ENCODE data around the gene NUP54. TPM values are rescaled to one million over a fixed set of nuclear protein-coding genes. Genes with fewer than 3 reads are reported as not detected.

The NUP54 gene
- total RNA-seq = 10 to 100 TPM; 32.2 to 58.0 (median 40.8) TPM

GRCh38 chr4:76148142-76148865 lies at the start of gene NUP54:
Gene NUP54, minus strand, starts transcription at chr4:76148397. Its CDS starts 23 bp downstream, at chr4:76148374.
- no peaks in the 10 kb centered on the region for H3K27me3 ChIP-seq
- TF ChIP-seq CTCF (IDR thresholded peaks at IDR 0.05) (peak in 1 of 4 experiments; percentile 5), EP300 (IDR thresholded peaks at IDR 0.05) (no peak), POLR2A (IDR thresholded peaks at IDR 0.05) (peak; percentile 52 to 69), POLR2AphosphoS5 (IDR thresholded peaks at IDR 0.05) (peak; percentile 93)
- H3K4me1 ChIP-seq = peaks cover 5 to 36% (median 14%) of the 10 kb centered on the region in 3 donors
- peak; percentile 99 for ATAC-seq
- 0% methylated on average over 3 to 7 of the region's 47 CpGs for WGBS, 2 donors (ENCODE audit: low coverage in 1 of 2)
- H3K27ac ChIP-seq = peak within 1 kb of the TSS; percentile 88 to 94 (median 91)
- peaks cover 0 to 8% of the 10 kb centered on the region in 2 donors for H3K36me3 ChIP-seq
- peak within 1 kb of the TSS; percentile 87 to 97 for H3K4me3 ChIP-seq
- no peaks in the 10 kb centered on the region for H3K9me3 ChIP-seq

- Histone ChIP-seq H3K27ac (peak overlapping the region; percentile 70 to 76 (median 74)), H3K27me3 (no peaks in the 10 kb centered on the region), H3K9me3 (no peaks in the 10 kb centered on the region), H3K4me1 (peaks cover 29 to 93% (median 45%) of the 10 kb centered on the region in 3 donors), H3K4me3 (no peak overlapping the region), H3K36me3 (peaks cover 0 to 36% of the 10 kb centered on the region in 2 donors)
- TF ChIP-seq EP300 (IDR thresholded peaks at IDR 0.05) (no peak), POLR2AphosphoS5 (IDR thresholded peaks at IDR 0.05) (no peak), CTCF (IDR thresholded peaks at IDR 0.05) (no peak), POLR2A (IDR thresholded peaks at IDR 0.05) (no peak)
- no peak for ATAC-seq
- 56 to 81% methylated on average over 5 to 10 of the region's 10 CpGs for WGBS, 2 donors (ENCODE audit: low coverage in 1 of 2)
Observed at GRCh38 chr4:76197031-76197743, 49.0 kb upstream of the NUP54 start.

- ATAC-seq = no peak
- H3K4me3 ChIP-seq = no peak overlapping the region
- peak overlapping the region in 3 of 4 donors; percentile 70 to 76 (median 71) for H3K27ac ChIP-seq
- TF ChIP-seq CTCF (IDR thresholded peaks at IDR 0.05) (no peak), POLR2AphosphoS5 (IDR thresholded peaks at IDR 0.05) (no peak), EP300 (IDR thresholded peaks at IDR 0.05) (no peak)
- peaks cover 28 to 90% (median 45%) of the 10 kb centered on the region in 3 donors for H3K4me1 ChIP-seq
- no peaks in the 10 kb centered on the region for H3K27me3 ChIP-seq
- peaks cover 0 to 44% of the 10 kb centered on the region in 2 donors for H3K36me3 ChIP-seq
- 88% methylated on average over 2 of the region's 2 CpGs; no CpG with 5 or more reads in 1 of the 2 donors for WGBS, 2 donors (ENCODE audit: low coverage in 1 of 2)
- no peaks in the 10 kb centered on the region for H3K9me3 ChIP-seq
Observed at GRCh38 chr4:76196376-76196775, 48.2 kb upstream of the NUP54 start.

- no peak for ATAC-seq
- no peak for TF ChIP-seq POLR2AphosphoS5 (IDR thresholded peaks at IDR 0.05)
- no peak for TF ChIP-seq EP300 (IDR thresholded peaks at IDR 0.05)
- TF ChIP-seq POLR2A (IDR thresholded peaks at IDR 0.05) = no peak
- TF ChIP-seq CTCF (IDR thresholded peaks at IDR 0.05) = no peak
- Histone ChIP-seq H3K4me3 (no peak overlapping the region), H3K9me3 (no peaks in the 10 kb centered on the region), H3K4me1 (peaks cover 24 to 83% (median 35%) of the 10 kb centered on the region in 3 donors), H3K36me3 (peaks cover 0 to 51% of the 10 kb centered on the region in 2 donors), H3K27me3 (no peaks in the 10 kb centered on the region), H3K27ac (peak overlapping the region in 3 of 4 donors; percentile 53 to 76 (median 71))
- WGBS, 2 donors (ENCODE audit: low coverage in 1 of 2) = 50 to 87% methylated on average over 2 to 3 of the region's 3 CpGs
Observed at GRCh38 chr4:76195326-76195725, 47.1 kb upstream of the NUP54 start.

Measured in gastroesophageal sphincter (tissue), 4 donors.